Left kidney (tissue), 1 donor: ENCODE data around the gene NUP133. TPM values are rescaled to one million over a fixed set of nuclear protein-coding genes. Genes with fewer than 3 reads are reported as not detected.

Experiments
- polyA plus RNA-seq: library from polyadenylated mRNA; unstranded; fragments of 120-200 nt; gene quantifications from one replicate; pipeline ENCODE4 v1.2.1, GENCODE V29; 2013; ENCODE audit not compliant: insufficient read length

NUP133 gene
- polyA plus RNA-seq, 1 donor = 52.0 TPM

Other genes starting within 250 kb of the NUP133 start
- gene RAB4A, start 237.2 kb downstream of the NUP133 start, polyA plus RNA-seq = 49.4 TPM
- 11.2 TPM for gene CCSAP, start 165.3 kb downstream of the NUP133 start, polyA plus RNA-seq
- 1.9 TPM for gene ACTA1, start 74.2 kb downstream of the NUP133 start, polyA plus RNA-seq
- 21.9 TPM for gene ABCB10, start 50.4 kb upstream of the NUP133 start, polyA plus RNA-seq
- 20.4 TPM for gene TAF5L, start 117.8 kb upstream of the NUP133 start, polyA plus RNA-seq
- 8.7 TPM for gene URB2, start 117.9 kb upstream of the NUP133 start, polyA plus RNA-seq